ENCODE data around the gene GPR39. TPM values are rescaled to one million over a fixed set of nuclear protein-coding genes. Genes with fewer than 3 reads are reported as not detected.

The GPR39 gene
- total RNA-seq, 1 donor from 2014 or later = under 0.01 TPM

DNA sequence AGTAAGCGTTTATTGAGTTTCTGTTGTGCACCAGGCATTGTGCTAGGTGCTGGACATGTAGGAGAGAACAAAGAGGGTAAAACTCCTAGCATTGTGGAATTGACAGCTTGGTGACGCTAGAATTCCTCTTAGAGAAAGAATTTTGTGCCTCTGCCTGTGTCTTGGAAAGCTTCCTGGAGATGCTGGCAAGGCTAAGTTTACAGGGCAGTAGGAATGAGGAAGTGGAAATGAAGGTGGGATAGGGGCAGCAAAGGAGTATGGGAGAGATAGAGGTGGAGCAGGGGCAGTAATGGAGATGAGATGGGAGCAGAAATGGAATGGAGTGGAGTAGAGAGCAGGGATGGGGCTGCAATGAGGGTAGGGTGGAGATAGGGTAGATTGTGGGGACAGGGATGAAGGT is 29.8 kb downstream of the GPR39 start:
- no peak for DNase-seq

DNA sequence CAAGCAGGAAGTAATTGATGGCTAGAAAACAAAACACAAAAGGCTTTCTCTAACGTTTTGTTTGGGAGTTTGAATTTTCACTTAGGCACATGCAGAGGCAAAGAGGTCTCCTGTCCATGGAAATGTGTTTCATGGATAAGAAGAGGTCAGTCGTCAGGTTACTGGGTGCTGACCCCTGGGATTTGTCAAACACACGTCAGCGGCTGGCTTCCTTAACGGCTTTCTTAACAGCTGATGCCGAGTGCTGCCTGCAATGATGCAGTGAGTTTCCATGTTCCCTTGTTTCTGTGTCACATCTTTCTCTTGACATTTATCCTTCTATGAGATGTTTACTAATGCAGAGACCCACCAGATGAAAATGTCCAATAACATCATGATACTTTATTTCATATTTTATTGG is 31.7 kb downstream of the GPR39 start:
- no peak for DNase-seq

DNA sequence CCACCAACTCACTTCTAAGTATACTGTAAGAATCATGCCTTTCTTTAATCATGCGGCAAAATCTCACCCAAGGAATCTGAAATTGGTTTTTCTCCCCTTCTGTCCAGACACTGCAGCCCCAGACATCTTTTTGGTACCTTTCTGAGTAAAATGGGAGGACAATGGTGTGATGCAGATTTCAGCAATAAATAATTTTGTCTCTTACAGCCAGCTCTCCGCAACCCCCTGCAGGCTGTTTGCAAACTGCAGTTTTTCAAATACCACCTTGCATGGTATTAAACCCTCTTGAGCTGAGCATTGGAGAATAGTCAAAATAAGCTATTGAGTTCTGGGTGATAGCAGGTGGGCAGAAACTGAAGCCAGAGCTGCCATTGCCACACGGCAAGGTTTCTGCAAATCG is 32.2 kb downstream of the GPR39 start:
- DNase-seq = peak; percentile 49

DNA sequence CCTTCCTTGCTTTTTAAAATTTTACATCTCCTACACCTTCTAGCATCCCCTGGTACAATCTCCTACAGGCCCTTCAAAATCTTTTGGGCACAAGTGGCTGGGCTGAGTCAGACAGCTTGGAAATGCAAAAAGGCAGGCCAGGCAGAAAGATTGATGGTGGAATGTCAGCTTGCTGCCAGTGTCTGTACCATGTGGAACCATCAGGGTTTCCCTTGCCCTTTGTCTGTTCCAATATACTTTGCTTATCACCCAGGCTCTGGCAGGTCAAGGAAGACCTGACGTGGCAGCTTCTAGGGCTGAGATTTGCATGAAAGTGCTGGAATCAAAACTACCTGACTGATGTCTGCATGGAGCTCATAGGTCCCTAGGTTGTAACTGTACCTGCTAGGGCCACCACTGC is 33.3 kb downstream of the GPR39 start:
- DNase-seq = no peak

DNA sequence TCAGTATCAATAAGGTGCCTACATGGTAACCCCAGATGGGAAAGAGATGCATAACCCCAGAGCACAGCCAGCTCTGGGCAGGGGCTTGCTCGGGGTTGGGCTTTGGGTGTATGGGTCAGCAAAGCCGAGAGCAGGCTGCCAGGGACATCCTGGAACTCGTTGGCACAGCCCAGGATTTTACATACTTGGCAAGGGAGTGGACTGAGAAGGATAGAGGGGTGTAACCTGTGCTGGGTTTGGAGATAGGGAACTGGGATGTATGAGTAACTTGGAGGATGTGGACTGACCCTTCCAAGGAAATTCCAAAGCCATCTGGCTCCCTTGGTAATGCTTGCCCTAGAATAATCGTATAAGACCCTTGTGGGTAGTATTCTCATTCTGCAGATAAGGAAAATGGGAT is 44.2 kb downstream of the GPR39 start:
- DNase-seq = no peak

DNA sequence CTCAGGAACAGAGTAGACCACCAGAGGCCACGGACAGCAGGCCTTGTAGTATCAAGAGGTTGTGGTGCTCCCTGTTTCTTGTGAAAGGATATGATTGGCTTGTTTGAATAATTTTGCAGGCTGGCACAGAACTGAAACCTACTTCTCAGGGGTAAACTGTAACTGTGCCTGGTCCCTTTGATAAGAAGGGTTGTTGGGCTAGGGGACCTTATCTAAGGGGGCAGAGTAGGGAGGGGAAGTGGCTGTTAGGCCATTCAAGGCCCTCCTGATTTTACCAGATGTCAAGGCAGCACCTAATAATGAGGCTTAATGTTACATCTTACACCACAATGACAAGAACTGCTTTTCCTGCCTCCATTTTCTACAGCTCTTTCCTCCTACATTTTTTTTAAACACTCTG is 45.6 kb downstream of the GPR39 start:
- DNase-seq = no peak

DNA sequence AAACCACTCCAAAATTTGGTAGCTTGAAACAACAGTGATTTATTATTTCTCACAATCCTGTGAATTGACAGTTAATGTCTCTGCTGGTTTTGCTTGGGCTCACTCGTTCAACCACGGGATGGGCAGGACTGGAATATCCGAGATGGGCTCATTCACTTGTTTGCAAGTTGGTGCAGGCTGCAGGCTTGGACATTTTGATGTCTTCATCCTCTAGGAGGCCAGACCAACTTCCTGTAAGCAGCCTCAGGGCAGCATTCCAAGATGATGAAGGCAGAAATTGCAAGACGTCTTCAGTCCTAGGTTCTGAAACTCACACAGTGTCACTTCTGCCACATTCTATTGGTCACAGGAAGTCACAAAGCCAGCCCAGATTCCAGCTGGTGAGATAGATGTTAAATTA is 47.1 kb downstream of the GPR39 start:
- no peak for DNase-seq

DNA sequence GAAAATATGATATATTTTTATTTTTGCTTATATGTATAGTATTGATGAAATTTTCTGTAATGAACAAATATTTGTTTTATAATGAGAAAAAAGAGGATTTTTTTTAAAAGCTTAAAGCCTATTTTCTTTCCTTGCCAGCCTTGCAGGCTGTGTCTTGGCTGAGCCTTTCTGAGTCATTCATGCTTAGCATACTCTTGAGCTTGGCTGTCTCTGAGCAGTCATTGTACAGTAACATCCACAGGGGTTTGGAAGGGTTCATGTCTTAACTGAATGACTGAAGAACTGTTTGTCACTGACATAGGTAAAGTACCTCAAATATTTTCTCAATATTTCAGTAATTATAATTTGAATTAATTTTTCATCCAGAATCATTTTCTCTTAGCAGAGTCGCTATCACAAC is 49.3 kb downstream of the GPR39 start:
- DNase-seq = no peak

DNA sequence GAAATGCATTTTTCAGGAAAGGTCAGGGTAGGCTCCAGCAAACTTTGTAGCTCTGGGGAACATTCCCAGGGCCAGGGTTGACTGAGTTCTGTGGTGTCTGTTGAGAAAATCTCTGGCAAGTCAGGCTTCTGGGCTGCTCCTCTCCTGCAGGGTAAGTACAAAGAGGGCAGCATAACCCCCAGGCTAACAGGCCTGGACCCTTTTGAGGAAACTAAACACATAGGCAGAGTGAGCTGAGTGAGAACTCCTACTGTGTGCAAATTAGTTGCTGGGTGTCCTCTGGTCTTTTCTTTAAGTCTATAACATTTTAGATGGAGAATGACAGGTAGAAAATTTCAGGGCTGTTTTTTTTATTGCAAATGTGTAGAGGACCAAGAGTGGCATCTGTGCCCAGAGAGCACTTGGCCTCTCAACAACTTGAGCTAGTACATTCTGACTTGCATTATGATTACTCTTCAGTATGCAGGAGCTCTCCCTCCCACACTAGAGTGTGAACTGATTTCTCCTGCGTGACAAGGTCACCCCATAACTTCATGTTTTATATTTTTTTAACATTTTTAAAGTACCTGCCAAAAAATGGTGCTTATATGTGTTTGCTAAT is 49.9 kb downstream of the GPR39 start:
- no peak for DNase-seq

DNA sequence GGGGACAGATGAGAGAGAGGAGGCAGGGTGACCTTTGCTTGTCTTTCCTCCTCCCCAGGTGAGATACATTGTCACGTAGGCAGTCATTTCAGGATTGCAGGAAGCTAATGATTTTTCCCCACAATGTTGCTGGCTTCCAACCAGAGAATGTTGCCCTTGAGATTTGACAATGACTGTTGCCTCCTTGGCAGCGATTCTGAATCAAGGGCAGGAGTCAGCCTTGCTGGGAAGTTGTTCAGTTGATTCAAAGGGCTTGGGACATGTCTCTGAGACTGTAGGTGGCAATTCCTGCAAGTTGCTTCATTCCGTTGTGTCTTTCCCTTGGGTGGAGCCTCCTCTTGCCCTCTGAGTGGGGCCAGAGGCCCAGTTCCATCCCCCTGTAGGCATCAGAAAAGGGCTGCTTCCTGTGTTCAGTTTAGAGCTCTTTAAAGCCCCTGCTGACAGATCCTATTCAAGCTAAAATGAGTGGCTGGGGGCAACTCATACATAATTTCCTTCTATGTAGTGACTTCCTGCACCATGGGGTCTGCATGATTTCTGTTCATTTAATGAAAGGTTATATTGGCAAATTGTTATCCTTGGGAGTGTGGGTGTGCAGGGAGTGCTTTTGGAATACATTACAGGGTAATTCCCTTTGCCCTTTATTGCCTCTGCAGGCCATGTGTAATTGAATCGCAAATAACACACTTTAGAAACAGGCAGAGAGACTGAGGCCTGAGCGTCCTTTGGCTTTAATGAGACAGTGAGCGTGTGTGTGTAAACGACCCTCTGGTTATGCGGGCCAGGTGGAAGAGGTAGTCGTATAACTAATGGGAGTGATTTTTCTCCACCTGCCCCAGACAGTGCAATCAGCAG is 52.4 kb downstream of the GPR39 start:
- DNase-seq = no peak

DNA sequence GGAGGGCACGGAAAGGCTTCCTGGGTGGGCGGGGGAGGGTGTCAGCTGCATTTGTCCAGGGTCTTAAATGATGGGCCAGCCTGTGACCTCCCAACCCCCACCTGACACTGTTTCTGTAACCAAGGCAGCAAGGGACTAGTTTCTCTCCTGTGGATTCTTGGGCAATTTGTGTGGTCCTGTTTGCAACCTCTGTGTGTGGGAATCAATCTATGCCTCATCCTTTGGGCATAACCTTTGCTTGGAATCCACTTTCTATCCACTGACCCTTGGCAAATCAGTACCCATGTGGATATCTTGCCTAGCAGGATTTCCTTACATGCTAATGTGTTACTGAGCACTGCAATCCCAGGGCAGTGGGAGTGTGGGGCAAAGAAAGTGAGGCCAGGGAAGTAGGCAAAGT is 54.1 kb downstream of the GPR39 start:
- no peak for DNase-seq

DNA sequence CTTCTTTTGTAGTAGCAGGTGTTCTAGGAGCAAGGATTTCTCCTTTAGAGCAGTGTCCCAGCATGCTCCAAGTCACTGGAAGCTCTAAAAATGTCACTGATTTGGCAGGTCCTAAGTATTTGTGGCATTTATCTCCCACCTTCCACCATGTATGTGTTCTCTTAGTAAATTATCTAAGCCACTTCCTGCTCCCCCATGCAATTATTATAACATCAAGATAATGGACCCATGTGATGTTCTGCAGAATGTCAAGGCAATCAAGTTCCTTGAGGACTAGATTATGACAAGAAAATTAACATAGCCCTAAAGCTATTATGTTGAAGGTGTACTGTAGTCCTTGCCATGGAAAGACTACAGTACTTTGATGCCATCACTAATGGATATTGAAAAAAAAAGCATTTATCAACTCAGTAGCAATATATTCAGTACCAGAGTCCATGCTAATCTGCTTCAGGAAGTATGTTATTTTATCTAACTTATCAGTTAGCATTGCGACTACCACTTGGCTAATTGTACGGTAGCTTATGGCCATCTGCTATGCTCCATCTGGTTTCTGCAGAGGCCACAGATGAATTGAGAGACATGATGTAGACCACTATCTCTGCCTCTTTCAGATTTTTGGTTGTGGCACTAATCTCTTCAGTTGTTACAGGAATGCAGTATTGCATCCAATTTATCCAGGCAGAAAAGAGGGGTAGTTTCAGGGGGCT is 56.7 kb downstream of the GPR39 start:
- no peak for DNase-seq

DNA sequence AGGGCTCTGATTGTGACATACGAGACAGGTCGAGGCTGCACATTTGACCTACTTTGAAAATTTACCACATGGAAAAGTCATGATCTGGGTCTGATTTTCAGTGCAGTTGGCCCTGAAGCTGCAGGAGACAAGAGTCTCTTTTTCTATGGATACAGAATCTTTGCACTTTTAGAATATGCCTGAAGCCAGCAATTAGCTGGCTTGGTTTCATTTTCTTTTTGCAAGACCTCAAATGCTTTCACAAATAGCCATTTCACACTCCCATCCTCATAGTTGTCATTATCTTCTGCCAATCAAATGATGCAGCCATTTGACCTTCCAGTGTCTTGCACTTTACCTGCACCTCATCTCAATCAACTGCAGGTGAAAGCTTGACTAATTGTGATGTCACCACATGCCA is 59.0 kb downstream of the GPR39 start:
- DNase-seq = no peak

DNA sequence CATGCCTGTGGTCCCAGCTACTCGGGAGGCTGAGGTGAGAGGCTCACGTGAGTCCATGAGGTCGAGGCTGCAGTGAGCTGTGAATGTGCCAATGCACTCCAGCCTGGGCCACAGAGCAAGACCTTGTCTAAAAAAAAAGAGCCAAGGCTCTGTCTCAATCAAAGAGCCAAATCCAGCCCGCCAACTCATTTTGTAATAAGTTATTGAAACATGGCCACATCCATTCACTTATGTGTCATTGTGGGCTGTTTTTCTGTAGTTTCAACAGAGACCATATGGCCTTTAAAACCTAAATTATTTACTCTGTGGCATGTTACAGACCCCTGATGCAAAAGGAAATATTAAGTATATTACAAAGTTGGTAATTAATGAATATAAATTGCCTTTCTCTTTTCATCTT is 60.8 kb downstream of the GPR39 start:
- no peak for DNase-seq

DNA sequence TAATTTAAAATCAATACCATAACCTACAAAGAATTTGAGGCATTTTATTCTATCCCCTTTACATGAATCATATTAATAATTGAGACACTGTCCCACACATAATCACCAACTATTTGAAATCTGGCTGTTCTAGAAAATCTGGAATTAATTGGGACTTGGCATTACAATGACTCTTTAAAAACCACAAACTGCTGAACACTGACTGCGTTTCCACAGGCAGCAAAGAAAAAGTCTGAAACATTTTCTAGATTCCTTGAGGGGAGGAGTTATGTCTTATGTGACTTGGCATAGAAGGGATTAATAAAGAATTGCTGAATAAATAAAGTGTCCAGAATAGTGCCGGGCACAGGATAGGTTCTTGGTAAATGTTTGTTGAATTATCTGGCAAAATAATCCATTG is 61.4 kb downstream of the GPR39 start:
- no peak for DNase-seq

DNA sequence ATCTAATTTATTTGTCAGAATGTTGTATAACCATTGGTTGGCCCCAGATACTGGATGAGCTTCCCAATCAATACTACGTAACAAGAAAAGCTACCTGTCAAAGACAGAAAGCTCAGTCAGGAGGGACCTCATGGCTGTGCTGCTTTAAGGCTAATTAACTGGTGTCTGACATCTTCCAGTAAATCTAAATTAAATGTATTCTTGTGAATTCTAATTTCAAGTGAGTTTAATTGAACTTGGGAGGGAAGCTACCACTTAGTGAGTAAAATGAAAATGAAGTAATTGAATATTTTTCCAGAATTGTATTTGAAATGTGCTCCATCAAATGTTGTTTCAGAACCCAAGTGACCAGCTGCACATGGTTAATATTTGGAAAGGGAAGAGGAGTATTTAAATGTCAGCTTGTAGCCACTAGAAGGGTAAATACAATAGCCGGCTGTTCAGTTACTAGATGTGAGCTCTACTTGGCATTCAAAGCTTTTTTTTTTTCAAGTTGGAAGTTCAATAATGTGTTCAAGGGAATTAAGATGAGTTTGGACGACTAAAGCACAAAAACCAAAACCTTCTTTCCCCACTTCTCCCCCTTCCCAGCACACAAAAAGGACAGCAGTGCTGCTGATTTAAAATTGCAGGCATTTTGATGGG is 62.0 kb downstream of the GPR39 start:
- DNase-seq = no peak

DNA sequence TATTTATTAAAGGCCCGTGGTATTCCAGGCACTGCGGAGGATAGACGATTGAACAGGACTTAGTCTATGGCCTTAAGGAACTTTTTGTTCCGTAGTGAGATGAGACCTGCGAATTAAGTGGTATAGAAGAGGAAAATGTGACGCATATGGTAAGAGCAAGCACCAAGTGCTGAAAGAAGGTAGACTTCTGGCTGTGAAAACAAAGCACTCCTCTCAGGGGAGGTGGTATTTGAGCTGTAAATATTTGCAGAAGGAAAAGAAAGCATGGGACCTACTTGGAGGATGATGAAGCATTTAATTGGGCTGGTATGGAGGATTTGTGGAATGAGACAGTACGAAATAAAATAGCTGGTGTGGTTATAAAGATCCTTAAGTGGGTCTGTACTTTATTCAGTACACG is 62.5 kb downstream of the GPR39 start:
- no peak for DNase-seq

DNA sequence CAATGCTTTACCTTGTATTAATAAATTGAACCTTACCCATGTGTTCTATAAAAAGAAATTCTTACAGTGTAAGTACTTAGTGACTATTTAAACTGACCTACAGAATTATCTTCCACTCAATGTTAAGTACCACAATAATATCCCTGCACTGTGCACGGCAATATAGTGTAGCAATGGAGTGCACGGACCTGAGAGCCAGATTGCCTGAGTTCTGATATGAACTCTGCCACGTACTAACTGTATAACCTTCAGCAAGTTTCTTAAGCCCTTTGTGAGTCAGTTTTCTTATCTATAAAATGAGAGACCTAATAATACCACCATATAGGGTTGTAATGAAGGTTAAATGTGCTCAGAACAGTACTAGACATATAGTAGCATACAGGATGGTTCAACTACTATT is 66.2 kb downstream of the GPR39 start:
- DNase-seq = no peak

DNA sequence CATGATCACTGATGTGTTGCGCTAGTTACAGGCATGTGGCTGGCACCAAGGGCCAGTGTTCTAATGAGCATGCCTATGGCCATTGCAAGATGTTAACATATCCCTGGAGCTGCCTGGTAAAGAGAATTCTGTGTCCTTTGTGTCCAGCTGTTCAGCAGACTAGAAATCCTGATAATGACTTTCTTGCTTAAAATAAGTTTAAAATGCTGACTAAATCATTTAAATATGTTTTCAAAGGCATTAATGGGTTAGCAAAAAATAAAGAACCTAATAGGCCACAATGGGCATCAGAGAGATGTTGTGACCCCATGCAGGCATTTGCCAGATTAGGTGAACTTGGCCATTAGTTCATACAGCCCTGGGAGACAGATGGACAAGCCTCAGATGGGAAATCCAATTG is 67.5 kb downstream of the GPR39 start:
- DNase-seq = no peak

DNA sequence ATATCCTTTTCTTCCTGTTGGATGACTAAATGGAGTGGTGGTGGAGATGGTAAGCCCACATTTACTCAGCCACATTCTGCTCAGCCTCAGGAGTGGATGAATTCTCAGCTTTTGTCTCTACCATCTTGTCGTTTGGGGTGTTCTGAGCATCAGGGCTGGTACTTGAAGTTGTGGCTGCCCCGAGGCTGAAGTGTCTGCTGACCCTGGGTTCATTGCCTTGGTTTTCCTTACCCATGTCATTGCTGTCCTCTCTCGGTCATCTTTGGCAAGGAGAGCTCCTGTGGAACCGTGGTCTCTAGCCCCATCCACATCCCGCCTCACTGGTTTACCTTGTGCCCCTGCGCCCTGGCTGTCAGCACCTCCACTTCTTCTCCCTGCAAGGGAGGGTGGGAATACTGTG is 71.9 kb downstream of the GPR39 start:
- DNase-seq = no peak

DNA sequence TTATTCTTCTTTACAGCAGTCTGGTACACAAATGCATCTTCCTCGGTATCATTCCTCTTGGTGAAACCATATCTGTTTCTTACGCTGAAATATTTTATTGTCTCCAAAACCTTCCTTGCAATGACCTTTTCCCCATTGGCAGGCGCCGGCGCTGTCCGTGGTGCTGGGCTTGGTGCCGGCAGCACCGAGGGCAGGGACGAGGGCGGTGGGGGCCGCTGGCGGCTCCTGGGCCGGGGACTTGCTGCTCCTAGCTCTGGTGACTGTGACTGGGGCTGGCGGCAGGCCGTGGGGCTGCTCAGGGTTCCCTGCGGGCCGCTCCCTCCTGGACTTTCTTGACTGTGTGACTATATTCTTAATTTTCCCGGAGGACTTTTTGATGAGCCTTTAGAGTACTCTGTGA is 72.5 kb downstream of the GPR39 start:
- peak; percentile 1 for DNase-seq

DNA sequence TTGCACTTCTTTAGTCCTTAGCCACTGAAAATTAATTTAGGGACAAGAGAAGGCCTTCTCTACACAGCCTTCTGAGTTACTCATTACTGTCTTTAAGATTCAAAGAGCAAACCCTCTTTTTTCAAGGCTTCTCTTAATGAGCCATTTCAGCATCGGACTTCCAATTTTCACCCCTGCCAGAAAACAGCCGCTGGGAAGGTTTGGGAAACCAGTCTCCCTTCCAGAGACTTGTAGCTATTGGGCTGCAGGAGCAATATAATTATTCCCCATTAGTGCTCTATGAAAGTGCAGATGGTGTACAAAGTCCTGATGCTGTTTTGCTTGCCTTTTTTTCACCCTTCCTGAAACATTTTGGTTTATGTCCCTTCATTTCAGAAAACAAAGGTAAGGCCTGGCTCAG is 79.3 kb downstream of the GPR39 start:
- DNase-seq = no peak

DNA sequence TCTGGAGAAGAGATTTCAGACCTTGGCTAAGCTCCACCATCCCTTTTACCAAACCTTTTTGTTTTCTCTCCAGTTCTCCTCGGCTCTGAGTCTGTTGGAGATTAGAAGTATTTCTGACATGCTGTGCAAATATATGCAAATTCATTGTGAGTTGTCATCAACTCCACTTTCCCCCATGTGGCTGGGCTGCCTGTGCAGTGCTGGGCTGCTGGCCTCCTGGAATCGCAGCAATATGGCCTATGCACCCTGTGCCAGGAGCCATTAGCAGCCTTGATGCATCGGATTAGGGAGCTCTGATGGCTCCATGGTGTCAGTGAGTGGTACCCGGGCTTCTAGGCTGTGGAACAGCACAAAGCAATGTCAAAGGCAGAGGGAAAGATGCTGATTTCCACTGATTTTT is 80.0 kb downstream of the GPR39 start:
- DNase-seq = no peak

DNA sequence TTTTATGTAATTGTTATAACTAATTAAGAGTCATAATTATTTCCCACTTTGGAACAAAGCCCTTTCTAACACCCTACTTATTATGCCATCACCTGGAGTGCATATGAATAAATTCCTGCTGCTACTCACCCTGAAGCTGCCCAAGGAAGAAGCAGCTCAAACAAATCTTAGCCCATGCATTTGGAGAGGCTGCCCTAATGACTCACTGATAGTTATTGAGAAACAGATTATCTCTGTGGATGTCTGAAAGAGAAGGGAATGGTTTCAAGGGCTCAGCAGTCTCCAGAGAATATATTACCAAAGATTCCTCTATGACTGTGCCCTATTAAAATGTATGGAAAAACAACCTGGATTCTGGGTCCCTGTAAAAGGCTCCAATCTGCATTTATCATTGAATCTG is 81.0 kb downstream of the GPR39 start:
- no peak for DNase-seq

All from dermis blood vessel endothelial cell (primary cell).